K562 (cell line): ENCODE data around the gene CST7.

Experiments used
- BRCA1 ChIP-seq, 2 experiments: fragments of 450-650 bp in 1 of 2; sonication (generic) in 1 of 2; formaldehyde crosslinking in 1 of 2; IDR thresholded peaks; 2 replicates each; pipeline versions ENCODE4 v1.5.0 to v1.6.1; 2017 to 2020; ENCODE audit warnings: mild to moderate bottlenecking in 1 of 2, missing genetic modification reagents in 1 of 2
- CTCF ChIP-seq, 3 experiments: IDR thresholded peaks in 2 of 3; conservative IDR thresholded peaks in 1 of 3; 2 replicates each; pipeline ENCODE4 v1.5.1; 2011 to 2012; ENCODE audit warnings: low read length in 3 of 3, mild to moderate bottlenecking in 3 of 3, control low read depth in 2 of 3, improper control_type of control experiment in 1 of 3, inconsistent platforms in 1 of 3, low read depth in 1 of 3, mixed read lengths in 1 of 3, moderate library complexity in 1 of 3; ENCODE audit not compliant: insufficient read depth in 2 of 3
- EGR1 ChIP-seq: fragments of 450-650 bp; conservative IDR thresholded peaks from 2 replicates; pipeline ENCODE4 v1.6.1; 2017; ENCODE audit warnings: mild to moderate bottlenecking
- EZH2 ChIP-seq: IDR thresholded peaks from 2 replicates; pipeline ENCODE4 v1.6.1; 2012; ENCODE audit warnings: low read depth, mild to moderate bottlenecking, inconsistent platforms, low read length, borderline replicate concordance
- FOS ChIP-seq: IDR thresholded peaks from 3 replicates; pipeline ENCODE4 v1.6.1; 2011; ENCODE audit not compliant: insufficient read length; ENCODE audit errors: extremely low read depth
- GTF2F1 ChIP-seq: IDR thresholded peaks from 2 replicates; pipeline ENCODE4 v1.6.1; 2011; ENCODE audit warnings: low read depth, low read length, improper control_type of control experiment
- HCFC1 ChIP-seq: IDR thresholded peaks from 2 replicates; pipeline ENCODE4 v1.6.1; 2012; ENCODE audit warnings: low read depth, low read length, improper control_type of control experiment
- MAX ChIP-seq: sonication (generic); formaldehyde crosslinking; IDR thresholded peaks from 2 replicates; pipeline ENCODE4 v1.9.0; 2022; ENCODE audit warnings: mild to moderate bottlenecking, missing genetic modification reagents
- RBM15 ChIP-seq: fragments of 200-400 bp; formaldehyde crosslinking; IDR thresholded peaks from 2 replicates; pipeline ENCODE4 v1.6.1; 2018; ENCODE audit warnings: mild to moderate bottlenecking, low read length, moderate library complexity; ENCODE audit not compliant: insufficient read depth
- RBM22 ChIP-seq: fragments of 200-400 bp; formaldehyde crosslinking; IDR thresholded peaks from 2 replicates; pipeline ENCODE4 v1.6.1; 2018; ENCODE audit warnings: low read length, low read depth; ENCODE audit not compliant: poor library complexity, severe bottlenecking
- RFX5 ChIP-seq: IDR thresholded peaks from 2 replicates; pipeline ENCODE4 v1.6.1; 2011; ENCODE audit warnings: low read depth, mild to moderate bottlenecking, improper control_type of control experiment, low read length
- ZBTB7A ChIP-seq: IDR thresholded peaks from 2 replicates; pipeline ENCODE4 v1.6.1; 2011; ENCODE audit warnings: low read depth, mild to moderate bottlenecking, low read length, moderate library complexity, borderline replicate concordance; ENCODE audit not compliant: control insufficient read depth

- TF ChIP-seq GTF2F1 (no peak), HCFC1 (no peak), EZH2 (no peak), FOS (no peak), RFX5 (no peak), CTCF (IDR thresholded peaks at IDR 0.05 in 2 of 3, conservative IDR thresholded peaks at IDR 0.05 in 1 of 3; ENCODE audit: insufficient read depth in 2 of 3, low read depth in 1 of 3, low read length in 3 of 3) (no peak), RBM22 (no peak), MAX (CRISPR knock-in tag) (no peak), BRCA1 (IDR thresholded peaks at IDR 0.05) (no peak), BRCA1 (CRISPR knock-in tag; IDR thresholded peaks at IDR 0.05) (no peak), ZBTB7A (no peak), EGR1 (no peak), RBM15 (no peak)
Observed at GRCh38 chr20:24950836-24951525, 1.9 kb downstream of the CST7 start.
